Uterus (tissue), 2 donors: ENCODE measurements around the gene TTC9C.

ENCODE experiments used
- CTCF ChIP-seq, 4 experiments: fragments of 200-600 bp in 2 of 4; fragments of 450-650 bp in 2 of 4; sonication (generic) in 2 of 4; IDR thresholded peaks; one replicate each; pipeline ENCODE4 v1.5.1; 2016 to 2019; ENCODE audit warnings: antibody characterized with exemption in 4 of 4, mild to moderate bottlenecking in 2 of 4, moderate library complexity in 1 of 4
- POLR2A ChIP-seq, 2 donors: fragments of 450-650 bp; IDR thresholded peaks; one replicate each; pipeline ENCODE4 v1.6.1; 2016; ENCODE audit warnings: antibody characterized with exemption in 2 of 2, mild to moderate bottlenecking in 1 of 2, moderate library complexity in 1 of 2

DNA sequence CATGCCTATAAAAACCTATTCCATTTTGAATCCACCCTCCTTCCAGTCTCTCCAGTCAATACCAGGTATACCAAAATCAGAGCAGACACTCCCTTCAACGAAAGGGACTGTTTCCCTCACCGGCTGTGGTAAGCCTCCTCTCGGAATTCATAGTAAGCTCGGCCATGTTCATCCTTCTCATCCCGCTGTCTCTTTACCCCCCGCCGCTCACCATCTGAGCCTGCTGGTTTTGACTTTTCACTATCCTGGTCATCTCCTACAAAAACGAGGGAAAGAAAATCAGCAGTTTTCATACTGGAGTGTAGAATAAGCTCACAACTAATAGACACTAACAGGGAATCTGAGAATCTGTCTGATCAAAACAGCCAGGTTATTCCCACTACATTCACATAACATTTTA lies 4.1 kb upstream of the TTC9C start:
- no peak for TF ChIP-seq CTCF (IDR thresholded peaks at IDR 0.05)
- no peak for TF ChIP-seq POLR2A (IDR thresholded peaks at IDR 0.05)
